HG03097 (cell line): ENCODE results near the gene DHX34.
"Not testable (repeated sequence)": the region's sequence is repeated elsewhere in the genome, so short reads cannot be mapped to it uniquely, and the experiment has no call there.

Experiments
- ATAC-seq: cut with Tn5 transposase; IDR thresholded peaks from one replicate; pipeline ENCODE4 v1.9.1; 2021; ENCODE audit not compliant: unreplicated experiment, low FRiP score

Gene DHX34

DNA sequence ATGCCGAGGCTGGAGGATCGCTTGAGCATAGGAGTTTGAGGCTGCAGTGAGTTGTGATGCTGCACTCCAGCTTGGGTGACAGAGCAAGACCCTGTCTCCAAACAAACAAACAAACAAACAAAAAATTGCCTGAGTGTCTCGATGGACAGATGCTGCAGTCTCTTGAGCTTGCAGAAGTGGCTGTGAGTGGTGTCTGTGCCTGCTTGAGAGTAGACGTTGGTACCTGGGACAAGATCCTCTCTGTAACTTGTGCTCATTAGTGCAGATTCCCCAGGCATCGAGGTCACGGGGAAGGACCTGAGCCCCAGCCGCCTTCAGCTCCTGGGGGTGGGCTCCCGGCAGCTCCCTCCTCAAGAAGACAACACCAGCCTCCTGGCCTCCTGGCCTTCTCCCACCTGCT lies 25.7 kb upstream of the DHX34 start:
- ATAC-seq: no peak

DNA sequence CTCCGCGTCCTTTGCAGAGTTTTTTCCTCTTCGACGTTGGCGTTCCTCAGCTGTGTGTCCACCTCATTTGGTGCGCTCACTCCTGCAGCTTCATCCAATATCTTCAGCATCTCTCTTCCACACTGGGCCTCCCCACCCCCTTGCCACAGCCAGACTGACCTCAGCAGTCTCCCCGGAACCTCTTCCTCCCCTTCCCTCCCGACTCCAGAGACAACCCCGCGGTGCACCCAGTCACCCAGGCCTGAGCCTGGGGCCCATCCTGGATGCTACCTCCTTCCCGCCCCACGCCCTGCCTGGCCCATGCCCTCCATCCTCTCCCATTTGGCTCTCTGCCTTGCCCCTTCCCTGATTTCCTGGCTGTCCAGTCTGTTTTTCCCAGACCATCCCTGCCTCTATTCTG lies 25.2 kb upstream of the DHX34 start:
- no peak for ATAC-seq

DNA sequence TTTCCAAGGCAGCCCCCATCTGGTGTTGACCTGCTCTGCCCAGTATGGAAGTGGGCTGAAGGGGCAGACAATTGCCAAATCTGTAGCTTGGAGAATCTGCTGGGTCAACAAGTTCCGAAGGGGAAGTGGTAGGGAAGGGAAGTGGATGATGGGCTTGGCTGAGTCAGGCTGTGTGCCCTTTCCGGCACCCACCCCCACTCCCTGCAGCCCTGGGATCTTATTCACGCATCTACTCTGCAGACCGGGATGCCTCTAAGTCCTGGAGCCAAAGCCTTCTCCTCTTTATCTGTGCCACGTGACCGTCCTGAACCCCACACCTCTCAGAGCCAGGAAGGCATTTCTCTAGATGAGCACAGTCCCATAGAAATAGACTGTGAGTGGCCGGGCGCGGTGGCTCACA lies 24.6 kb upstream of the DHX34 start:
- no peak for ATAC-seq

DNA sequence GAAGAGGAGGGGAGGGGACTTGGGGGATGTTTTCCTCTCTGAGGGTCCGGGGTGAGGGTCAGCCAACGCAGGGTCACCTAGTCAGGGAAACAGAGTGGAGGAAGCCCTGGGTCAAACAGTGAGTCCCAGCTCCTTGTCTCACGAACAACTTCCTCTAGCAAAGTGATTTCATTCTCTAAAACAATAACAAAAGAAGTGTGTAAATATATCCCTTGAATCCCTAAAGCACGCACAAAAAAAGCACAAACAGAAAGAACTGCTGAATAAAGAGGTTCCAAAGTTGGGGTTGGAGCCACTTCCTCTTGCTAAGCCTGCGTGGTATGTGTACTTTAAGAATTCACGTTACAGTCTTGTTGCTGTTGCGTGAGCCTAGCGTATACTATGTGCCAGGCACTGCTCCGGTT lies 18.6 kb upstream of the DHX34 start:
- ATAC-seq: no peak

DNA sequence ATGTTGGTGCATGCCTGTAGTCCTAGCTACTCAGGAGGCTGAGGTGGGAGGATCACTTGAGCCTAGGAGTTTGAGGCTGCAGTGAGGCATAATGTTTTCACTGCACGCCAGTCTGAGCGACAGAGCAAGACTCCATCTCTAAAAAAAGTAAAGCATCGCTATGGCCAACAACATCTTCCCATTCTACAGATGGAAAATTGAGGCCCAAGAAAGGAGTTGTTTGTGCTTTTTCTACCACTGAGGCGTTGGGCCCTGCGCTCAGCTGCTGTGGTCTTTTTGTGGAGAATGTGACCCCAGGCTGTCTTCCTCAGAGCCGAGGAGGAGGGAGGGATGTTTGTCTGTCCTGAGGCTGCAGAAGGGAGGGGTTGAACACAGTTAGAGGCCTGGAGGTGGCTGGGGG lies 17.6 kb upstream of the DHX34 start:
- no peak for ATAC-seq

DNA sequence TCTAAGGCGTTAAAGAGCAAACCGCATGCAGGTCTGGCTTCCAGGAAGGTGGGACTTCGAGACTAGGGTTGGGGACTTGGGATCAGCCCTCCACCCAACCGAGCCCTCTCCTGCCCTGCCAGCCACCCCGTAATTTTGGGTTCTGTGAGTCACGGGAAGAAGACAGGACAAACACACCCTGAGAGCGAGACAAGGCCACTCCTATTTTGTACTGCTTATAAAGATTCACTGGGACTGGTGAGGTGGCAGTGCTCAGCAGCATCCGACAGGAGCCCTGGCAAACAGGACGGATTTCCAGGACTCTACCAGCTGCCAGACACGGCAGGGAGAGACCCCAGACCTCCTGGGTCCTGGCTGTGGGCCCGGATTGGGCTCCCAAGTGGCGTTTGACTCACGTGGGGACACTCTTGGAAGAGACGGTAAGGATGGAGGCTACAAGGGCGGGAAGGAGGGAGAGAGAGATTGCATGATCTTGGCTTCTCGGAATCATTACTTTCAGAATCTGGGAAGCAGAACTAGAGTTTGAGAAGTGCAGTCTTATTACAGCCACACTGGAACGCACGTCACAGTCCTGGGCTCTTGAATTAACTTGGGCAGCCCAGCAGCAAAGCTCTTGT lies 17.1 kb upstream of the DHX34 start, which contains the start of gene C5AR2:
Gene C5AR2 (plus strand): TSS at position 245 of the 617 bp plus-strand sequence. CDS start 8,625 bp downstream, outside the sequence.
- no peak for ATAC-seq

DNA sequence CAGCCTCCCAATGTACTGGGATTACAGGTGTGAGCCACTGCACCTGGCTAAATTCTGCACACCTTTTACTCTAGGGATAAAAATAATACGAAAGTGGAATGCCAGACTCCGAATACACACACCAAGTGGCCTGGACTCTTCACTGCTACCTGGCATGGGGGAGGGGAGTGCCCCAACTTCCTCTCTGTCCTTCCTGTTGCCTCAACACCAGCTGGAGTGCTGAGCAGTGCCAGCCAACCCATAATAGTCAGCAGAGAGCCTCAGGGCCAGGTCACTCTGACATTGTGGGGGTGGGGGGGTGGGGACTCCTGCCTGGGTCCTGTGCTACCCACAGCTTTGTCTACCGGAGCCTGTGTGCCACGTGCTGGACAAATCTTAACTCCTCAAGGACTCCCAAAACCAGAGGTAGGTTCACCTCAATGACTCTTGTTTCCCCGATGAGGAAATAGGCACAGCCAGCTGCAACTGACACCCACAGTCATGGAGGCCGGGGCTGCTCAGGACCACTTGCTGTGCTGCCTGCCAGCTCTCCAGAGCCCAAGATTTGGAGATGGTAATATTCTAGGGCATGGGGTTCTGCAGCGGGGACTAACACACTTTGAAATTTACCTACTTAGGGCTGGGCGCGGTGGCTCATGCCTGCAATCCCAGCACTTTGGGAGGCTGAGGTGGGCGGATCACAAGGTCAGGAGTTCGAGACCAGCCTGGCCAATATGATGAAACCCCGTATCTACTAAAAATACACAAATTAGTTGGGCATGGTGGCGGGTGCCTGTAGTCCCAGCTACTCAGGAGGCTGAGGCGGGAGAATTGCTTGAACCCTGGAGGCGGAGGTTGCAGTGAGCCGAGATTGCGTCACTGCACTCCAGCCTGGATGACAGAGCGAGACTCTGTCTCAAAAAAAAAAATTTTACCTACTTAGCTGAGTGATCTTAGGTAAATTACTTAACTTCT lies 12.1 kb upstream of the DHX34 start:
- not testable (repeated sequence) for ATAC-seq

DNA sequence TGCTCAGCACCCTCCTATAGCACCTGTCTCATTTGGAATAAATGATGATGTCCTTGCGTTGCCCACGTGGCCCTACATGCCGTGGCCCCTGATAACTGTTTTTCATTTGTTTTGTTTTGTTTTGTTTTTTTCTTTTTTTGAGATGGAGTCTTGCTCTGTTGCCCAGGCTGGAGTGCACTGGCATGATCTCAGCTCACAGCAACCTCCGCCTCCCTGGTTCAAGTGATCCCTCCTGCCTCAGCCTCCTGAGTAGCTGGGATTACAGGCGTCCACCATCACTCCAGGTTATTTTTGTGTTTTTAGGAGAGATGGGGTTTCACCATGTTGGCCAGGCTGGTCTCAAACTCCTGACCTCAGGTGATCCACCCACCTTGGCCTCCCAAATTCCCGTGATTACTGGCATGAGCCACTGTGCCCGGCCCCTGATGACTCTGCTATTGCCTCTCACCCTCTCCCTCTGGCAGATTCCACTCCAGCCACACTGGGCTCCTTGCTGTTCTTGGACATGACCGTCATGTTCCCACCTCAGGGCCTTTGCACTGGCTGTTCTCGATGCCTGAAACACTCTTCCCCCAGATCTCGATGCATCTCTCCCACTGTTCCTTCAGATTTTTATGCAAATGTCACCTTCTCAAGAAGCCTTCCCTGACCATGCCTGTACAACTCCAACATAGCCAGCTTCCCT lies 9.8 kb upstream of the DHX34 start:
- ATAC-seq: no peak

DNA sequence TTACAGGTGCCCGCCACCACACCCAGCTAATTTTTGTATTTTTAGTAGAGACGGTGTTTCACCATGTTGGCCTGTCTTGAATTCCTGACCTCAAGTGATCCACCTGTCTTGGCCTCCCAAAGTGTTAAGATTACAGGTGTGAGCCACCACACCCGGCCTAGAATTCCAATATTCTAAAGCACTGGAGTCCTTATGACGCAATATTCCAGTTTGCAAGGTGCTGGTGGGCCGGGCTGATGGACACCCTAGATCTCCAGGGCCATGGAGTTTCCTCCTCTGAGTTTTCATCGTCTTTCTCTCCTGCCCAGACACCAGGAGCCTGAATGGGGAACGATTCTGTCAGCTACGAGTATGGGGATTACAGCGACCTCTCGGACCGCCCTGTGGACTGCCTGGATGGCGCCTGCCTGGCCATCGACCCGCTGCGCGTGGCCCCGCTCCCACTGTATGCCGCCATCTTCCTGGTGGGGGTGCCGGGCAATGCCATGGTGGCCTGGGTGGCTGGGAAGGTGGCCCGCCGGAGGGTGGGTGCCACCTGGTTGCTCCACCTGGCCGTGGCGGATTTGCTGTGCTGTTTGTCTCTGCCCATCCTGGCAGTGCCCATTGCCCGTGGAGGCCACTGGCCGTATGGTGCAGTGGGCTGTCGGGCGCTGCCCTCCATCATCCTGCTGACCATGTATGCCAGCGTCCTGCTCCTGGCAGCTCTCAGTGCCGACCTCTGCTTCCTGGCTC lies 8.5 kb upstream of the DHX34 start:
- no peak for ATAC-seq

DNA sequence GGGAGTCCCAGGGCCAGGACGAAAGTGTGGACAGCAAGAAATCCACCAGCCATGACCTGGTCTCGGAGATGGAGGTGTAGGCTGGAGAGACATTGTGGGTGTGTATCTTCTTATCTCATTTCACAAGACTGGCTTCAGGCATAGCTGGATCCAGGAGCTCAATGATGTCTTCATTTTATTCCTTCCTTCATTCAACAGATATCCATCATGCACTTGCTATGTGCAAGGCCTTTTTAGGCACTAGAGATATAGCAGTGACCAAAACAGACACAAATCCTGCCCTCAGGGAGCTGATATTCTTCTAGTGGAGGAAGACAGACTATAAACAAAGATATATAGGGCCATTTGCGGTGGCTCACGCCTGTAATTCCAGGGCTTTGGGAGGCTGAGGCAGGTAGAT lies 7.4 kb upstream of the DHX34 start:
- no peak for ATAC-seq

DNA sequence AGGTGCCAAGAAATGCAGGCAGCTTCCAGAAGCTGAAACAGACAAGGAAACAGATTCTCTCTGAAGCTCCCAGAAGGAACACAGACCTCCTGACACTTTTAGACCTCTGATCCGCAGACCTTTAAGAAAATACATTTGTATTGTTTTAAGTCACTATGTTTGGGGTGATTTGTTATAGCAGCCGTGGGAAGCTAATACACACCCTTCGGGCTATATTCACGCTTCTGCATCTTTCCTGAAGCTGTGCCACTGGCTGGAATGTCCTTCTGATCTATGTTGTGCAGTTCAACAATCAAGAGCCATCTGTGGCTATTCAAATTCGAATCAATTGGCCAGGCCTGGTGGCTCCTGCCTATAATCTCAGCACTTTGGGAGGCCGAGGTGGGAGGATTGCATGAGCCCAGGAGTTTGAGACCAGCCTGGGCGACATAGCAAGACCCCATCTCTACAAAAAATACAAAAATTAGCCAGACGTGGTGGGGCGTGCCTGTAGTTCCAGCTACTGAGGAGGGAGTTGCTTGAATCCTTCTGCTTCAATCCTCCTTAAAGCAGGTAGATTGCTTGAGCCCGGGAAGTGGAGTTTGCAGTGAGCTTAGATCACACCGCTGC lies 5.8 kb upstream of the DHX34 start:
- no peak for ATAC-seq

DNA sequence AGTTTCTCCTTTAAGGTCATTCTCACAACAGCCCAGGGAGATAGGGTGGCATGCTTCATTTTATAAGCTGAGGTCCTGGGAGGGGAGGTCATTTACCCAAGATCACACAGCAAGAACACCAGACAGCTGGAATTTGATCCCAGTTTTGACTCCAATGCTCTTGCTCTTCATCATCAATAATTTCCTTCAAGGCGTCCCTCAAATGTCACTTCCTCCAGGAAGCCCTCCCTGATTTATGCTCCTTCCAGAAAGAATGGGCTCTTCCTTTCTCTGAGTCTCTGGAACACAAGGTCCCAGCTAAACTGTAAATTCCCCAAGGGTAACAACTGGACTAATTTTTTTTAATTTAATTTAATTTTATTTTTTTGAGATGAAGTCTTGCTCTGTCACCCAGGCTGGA lies 4.7 kb upstream of the DHX34 start:
- ATAC-seq: no peak

DNA sequence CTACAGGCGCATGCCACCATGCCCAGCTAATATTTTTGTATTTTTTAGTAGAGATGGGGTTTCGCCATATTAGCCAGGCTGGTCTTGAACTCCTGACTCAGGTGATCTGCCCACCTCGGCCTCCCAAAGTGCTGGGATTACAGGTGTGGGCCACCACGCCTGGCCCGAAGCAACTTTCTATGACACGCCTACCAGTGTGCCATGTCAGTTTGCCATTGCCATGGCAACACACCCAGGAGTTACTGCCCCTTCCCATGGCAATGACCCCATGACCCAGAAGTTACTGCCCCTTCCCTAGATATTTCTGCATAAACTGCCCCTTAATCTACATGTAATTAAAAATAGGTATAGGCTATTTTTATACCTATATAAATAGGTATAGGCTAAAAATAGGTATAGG lies 3.1 kb upstream of the DHX34 start:
- not testable (repeated sequence) for ATAC-seq

DNA sequence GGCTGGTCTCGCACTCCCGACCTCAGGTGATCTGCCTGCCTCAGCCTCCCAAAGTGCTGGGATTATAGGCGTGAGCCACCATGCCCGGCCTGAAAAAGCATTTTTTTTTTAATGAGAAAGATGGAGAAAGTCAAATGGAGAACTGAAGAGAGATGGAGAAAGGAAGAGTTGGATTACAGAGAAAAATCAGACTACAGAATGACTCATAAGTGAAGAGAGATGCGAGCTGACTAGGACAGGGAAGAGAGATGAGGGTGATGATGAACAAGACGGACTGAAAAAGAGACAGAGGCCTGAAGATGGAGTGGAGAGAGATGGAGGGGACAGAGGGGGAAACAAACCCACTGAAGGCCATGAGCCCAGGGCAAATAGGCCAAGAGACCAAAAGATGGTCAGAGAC lies 1.5 kb downstream of the DHX34 start:
- ATAC-seq: no peak

DNA sequence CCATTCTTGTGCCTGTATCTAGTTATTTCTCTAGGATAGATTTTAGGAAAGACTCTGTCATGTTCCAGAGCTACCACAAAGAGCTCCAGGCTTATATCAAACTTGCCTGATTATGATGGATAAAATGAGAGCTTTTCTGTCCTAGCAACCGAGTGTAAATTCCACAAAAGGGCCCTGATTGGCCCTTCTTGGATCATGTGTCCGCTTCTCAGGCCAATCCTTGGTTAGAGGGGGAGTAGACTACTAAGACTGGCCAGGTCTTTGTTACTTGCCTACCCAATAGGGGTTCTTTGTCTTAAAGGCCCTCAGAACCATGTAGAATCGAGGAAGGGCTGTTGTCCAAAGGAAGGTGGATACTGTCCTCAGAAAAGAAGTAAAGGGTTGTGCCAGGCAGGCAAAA lies 2.4 kb downstream of the DHX34 start:
- no peak for ATAC-seq

DNA sequence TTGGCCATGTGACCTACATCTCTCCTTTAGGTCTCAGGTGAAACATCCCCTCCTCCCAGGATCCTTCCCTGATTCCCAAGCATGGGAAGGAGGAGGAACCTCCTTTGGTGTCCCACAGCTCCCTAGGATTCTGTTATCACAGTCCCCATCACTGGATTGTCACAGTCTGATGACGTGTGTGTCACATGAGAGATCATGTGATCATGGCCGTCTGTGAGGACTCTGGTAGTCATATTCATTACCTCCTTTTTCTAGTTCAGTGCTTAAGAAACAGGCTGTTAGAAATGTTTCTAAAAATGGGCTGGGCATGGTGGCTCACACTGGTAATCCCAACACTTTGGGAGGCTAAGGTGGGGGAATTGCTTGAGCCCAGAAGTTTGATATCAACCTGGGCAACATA lies 3.0 kb downstream of the DHX34 start:
- no peak for ATAC-seq

DNA sequence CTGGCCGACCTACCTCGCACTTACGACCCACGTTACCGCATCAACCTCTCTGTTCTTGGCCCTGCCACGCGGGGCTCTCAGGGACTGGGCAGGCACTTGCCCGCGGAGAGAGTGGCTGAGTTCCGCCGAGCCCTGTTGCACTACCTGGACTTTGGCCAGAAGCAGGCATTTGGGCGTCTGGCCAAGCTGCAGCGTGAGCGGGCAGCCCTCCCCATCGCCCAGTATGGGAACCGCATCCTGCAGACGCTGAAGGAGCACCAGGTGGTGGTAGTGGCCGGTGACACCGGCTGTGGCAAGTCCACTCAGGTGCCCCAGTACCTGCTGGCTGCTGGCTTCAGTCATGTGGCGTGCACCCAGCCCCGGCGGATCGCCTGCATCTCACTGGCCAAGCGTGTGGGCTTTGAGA lies 4.2 kb downstream of the DHX34 start:
- no peak for ATAC-seq

DNA sequence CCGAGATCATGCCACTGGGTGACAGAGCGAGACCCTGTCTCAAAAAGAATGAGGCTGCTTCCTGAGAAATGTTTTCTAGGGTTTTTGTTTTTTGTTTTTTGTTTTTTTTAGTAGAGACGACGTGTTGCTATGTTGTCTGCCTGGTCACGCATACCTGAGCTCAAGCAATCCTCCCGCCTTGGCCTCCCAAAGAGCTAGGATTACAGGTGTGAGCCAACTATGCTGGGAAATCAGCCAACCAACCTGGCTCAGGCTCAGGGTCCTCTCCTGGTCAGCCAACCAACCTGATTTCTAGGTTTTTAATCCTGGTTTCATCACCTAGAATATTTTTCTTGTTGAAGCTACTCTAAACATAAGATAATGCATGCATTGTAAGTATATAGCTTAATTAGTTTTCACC lies 7.8 kb downstream of the DHX34 start:
- ATAC-seq: no peak

DNA sequence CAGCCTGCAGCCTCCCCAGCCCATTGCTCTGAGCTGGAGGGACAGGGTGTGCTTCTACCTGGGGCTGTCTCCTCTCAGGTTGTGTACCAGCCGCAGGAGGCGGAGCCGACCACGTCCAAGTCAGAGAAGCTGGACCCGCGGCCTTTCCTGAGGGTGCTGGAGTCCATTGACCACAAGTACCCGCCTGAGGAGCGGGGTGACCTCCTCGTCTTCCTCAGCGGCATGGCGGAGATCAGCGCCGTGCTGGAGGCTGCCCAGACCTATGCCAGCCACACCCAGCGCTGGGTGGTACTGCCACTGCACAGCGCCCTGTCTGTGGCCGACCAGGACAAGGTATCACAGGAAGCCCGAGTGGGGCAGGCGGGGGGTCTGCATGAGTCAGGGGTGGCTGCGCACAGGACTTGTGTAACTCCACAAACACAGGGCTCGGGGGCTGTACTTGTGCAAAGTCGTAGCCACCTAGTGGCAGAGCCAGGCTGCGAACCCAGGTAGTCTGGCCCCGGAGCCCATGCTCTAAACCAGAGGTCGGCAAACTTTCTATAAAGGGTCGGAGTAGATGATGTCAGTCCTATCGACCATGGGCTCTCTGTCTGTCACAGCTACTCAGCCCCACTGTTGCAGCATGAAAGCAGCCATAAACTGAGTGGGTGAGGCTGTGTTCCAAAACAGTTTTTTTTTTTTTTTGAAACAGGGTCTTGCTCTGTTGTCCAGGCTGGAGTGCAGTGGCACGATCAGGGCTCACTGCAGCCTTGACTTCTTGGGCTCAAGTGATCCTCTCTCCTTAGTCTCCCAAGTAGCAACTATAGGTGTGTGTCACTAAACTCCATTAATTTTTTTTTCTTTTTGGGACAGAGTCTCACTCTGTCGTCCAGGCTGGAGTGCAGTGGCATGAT lies 8.9 kb downstream of the DHX34 start:
- ATAC-seq: no peak
